ENCODE measurements around the gene ADARB2.

- TF ChIP-seq BHLHE40 (IDR thresholded peaks at IDR 0.05; ENCODE audit: borderline replicate concordance) = no peak
- TF ChIP-seq SUZ12 (IDR thresholded peaks at IDR 0.05) = no peak
- TF ChIP-seq SP1 (IDR thresholded peaks at IDR 0.05) = no peak
- no peak for TF ChIP-seq HDGF (IDR thresholded peaks at IDR 0.05; ENCODE audit: borderline replicate concordance)
- no peak for TF ChIP-seq TARDBP (IDR thresholded peaks at IDR 0.05)
- TF ChIP-seq FOXK2 (IDR thresholded peaks at IDR 0.05) = no peak
- TF ChIP-seq FOXM1 (IDR thresholded peaks at IDR 0.05; ENCODE audit: borderline replicate concordance) = no peak
These were observed 268.5 kb downstream of the ADARB2 start for GRCh38 chr10:1468811-1469210.

All from HEK293T (cell line).